HEK293 (cell line): ENCODE data around the gene GAL3ST1.

ENCODE experiments used
- CTCF ChIP-seq: fragments of 450-650 bp; formaldehyde crosslinking; IDR thresholded peaks from 2 replicates; pipeline ENCODE4 v1.5.1; 2016; ENCODE audit warnings: missing biosample characterization, missing genetic modification characterization
- REST ChIP-seq: fragments of 450-650 bp; formaldehyde crosslinking; IDR thresholded peaks from 2 replicates; pipeline ENCODE4 v1.5.1; 2016; ENCODE audit warnings: missing biosample characterization, missing genetic modification characterization
- YY1 ChIP-seq: fragments of 450-650 bp; formaldehyde crosslinking; IDR thresholded peaks from 2 replicates; pipeline ENCODE4 v1.5.1; 2018; ENCODE audit warnings: missing biosample characterization, missing genetic modification characterization
- ZBTB17 ChIP-seq: fragments of 450-650 bp; formaldehyde crosslinking; IDR thresholded peaks from 2 replicates; pipeline ENCODE4 v1.5.1; 2016; ENCODE audit warnings: missing biosample characterization, missing genetic modification characterization
- ZBTB26 ChIP-seq: fragments of 450-650 bp; formaldehyde crosslinking; optimal IDR thresholded peaks from 2 replicates; pipeline ENCODE3; 2016; ENCODE audit warnings: missing biosample characterization, mild to moderate bottlenecking, missing genetic modification characterization
- ZNF146 ChIP-seq: fragments of 450-650 bp; formaldehyde crosslinking; IDR thresholded peaks from 2 replicates; pipeline ENCODE4 v1.5.1; 2016; ENCODE audit warnings: missing biosample characterization, missing genetic modification characterization
- ZNF24 ChIP-seq: fragments of 450-650 bp; formaldehyde crosslinking; IDR thresholded peaks from 2 replicates; pipeline ENCODE4 v1.5.1; 2016; ENCODE audit warnings: missing biosample characterization, missing genetic modification characterization
- ZNF585B ChIP-seq: fragments of 450-650 bp; formaldehyde crosslinking; IDR thresholded peaks from 2 replicates; pipeline ENCODE4 v1.5.1; 2016; ENCODE audit warnings: missing biosample characterization, missing genetic modification characterization
- ZNF830 ChIP-seq: fragments of 450-650 bp; IDR thresholded peaks from 2 replicates; pipeline ENCODE4 v1.5.0; 2018; ENCODE audit warnings: missing biosample characterization, missing genetic modification characterization, low read depth, mild to moderate bottlenecking, moderate library complexity
- TF ChIP-seq, protein P1 (sequence below): fragments of 450-650 bp; formaldehyde crosslinking; IDR thresholded peaks from 2 replicates; pipeline ENCODE4 v1.5.1; 2016; ENCODE audit warnings: missing biosample characterization, missing genetic modification characterization

DNA sequence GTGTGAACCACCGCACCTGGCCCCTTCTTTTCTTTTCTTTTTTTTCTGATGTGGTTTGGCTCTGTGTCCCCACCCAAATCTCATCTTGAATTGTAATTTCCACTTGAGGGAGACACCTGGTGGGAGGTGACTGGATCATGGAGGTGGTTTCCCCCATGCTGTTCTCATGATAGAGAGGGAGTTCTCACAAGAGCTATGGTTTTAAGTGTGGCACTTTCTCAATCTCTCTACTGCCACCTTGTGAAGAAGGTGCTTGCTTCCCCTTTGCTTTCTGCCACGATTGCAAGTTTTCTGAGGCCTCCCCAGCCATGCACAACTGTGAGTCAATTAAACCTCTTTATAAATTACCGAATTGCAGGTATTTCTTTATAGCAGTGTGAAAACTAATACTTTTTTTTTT is 27.6 kb upstream of the GAL3ST1 start:
- no peak for TF ChIP-seq ZBTB17 (tag by site-specific recombination)
- TF ChIP-seq CTCF (tag by site-specific recombination) = no peak
- TF ChIP-seq ZNF830 = no peak
- no peak for TF ChIP-seq ZNF585B (tag by site-specific recombination)
- TF ChIP-seq ZNF24 (tag by site-specific recombination) = no peak
- no peak for TF ChIP-seq ZNF146 (tag by site-specific recombination)
- TF ChIP-seq, protein P1, sequence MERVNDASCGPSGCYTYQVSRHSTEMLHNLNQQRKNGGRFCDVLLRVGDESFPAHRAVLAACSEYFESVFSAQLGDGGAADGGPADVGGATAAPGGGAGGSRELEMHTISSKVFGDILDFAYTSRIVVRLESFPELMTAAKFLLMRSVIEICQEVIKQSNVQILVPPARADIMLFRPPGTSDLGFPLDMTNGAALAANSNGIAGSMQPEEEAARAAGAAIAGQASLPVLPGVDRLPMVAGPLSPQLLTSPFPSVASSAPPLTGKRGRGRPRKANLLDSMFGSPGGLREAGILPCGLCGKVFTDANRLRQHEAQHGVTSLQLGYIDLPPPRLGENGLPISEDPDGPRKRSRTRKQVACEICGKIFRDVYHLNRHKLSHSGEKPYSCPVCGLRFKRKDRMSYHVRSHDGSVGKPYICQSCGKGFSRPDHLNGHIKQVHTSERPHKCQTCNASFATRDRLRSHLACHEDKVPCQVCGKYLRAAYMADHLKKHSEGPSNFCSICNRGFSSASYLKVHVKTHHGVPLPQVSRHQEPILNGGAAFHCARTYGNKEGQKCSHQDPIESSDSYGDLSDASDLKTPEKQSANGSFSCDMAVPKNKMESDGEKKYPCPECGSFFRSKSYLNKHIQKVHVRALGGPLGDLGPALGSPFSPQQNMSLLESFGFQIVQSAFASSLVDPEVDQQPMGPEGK (tag by site-specific recombination) = no peak
- no peak for TF ChIP-seq REST (tag by site-specific recombination)
- no peak for TF ChIP-seq YY1 (tag by site-specific recombination)
- TF ChIP-seq ZBTB26 (tag by site-specific recombination) = no peak
